ENCODE results near the gene RPL29.
"Not testable (repeated sequence)": the region's sequence is repeated elsewhere in the genome, so short reads cannot be mapped to it uniquely, and the experiment has no call there.

Gene RPL29

GRCh38 chr3:52004906-52005395 is 9.3 kb upstream of the RPL29 start:
- DNase-seq = peak; percentile 30 to 67

- peak; percentile 85 to 89 for DNase-seq
Measured at GRCh38 chr3:52004163-52004787, 8.6 kb upstream of the RPL29 start.

GRCh38 chr3:52002748-52003147 is 7.1 kb upstream of the RPL29 start:
- no peak for DNase-seq

DNA sequence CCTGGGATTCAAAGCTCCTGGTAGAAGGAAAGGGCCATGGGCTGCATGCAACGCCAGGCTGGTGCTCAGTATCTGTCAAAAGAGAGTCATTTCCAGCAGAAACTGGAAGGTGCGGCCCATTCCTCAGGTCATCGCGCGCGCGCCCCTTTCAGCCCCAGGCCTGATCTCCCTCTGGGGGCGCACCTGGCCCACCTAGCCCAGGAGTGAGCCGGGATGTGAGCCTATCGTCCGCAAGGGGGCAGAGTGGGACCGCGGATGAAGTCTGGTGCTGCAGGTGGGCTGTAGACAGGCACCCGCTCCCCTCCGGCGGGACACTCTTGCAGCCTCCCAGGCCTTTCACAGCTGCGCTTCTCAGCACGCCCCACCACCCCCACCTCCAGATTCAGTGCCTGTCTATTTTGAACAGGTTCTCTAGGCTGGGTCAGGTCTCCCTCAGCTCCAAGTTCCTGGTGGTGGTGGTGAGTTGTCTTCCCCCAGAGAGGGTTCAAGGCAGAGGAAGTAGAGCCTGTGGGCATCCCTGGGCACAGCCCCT is 5.8 kb upstream of the RPL29 start:
- DNase-seq = peak; percentile 68 to 83

DNA sequence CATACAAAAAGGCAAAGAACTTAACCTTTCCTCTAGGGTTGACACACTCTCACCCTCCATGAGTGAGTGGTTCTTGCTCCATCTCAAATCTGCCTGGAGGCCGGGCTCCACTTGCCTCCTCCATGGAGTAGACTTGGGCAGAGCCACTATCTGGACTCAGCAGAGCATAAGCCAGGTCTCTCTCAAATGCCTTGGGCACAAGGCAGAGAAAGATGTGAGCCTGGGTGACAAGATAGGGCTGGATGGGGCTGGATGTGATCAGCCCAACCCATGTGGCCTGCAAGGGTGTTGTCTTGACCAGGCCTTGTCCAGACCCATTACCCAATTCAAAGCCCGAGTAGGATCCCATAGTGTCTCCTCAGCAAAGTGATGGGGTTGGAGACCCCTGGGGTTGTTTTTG is 4.2 kb upstream of the RPL29 start:
- no peak for DNase-seq

- no peak for DNase-seq
Measured at GRCh38 chr3:51998774-51999173, 3.1 kb upstream of the RPL29 start.

- no peak for DNase-seq
Measured at GRCh38 chr3:51997935-51998596, 2.4 kb upstream of the RPL29 start.

DNA sequence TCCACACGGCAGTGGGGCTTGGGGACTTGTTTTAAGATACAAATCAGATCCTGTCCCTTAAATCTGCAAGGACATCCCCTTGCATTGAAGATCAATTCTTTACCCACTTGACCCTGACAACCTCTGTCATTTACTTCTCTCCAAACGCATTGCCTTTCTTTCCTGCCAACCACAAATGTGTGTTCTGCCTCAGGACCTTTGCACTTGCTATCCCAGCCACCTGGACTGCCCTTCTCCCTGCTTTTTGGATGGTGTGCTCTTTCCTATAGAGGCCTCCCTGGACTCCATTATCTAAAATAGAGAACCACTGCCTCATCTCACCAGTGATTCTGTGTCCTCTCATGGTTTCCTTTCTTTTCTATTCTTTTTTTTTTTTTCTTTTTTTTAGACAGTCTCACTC is 1.5 kb upstream of the RPL29 start:
- no peak for DNase-seq

DNA sequence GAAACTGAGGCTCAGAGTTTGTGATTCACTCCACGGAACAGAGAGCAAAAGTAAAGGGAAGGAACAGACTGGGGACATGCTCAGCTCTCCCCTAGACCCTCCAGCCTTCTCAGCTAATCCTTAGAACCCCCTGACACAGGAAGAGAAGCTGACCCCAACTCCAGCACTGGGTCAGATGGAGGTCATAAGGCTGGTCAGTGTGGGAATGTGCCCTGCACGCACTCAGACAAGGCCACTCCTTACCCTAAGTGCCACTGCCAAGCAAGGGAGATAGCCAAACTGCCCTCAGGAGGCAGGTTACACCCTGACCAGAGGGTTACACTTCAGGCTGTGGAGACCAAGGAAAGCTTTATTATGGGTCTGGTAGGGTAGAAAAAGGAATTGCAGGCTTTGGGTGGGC is 1.2 kb downstream of the RPL29 start:
- DNase-seq = no peak

GRCh38 chr3:51993657-51994056 is 2.0 kb downstream of the RPL29 start:
- DNase-seq = not testable (repeated sequence)

- DNase-seq = no peak
Measured at GRCh38 chr3:51992017-51992682, 3.5 kb downstream of the RPL29 start.

- DNase-seq = not testable (repeated sequence)
Measured at GRCh38 chr3:51990501-51990971, 5.2 kb downstream of the RPL29 start.

- DNase-seq = no peak
Measured at GRCh38 chr3:51988286-51989146, 7.2 kb downstream of the RPL29 start.

DNA sequence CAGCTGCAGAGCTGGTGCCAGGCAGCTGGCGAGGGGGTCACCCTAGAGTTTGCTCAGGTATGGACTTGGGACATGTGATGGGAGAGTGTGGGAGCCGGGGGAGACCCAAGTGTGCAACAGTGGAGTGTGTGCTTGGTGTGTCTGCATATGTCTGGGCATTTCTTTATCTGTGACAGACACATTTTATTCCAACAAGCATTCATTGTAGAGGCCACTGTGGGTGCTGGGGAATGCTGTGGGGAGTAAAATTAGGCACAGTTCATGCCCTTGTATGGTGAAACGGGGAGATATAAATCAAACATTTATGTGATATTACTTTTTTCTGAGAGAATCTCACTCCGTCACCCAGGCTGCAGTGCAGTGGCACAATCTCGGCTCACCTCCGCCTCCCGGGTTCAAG is 8.1 kb downstream of the RPL29 start:
- no peak for DNase-seq

- DNase-seq = no peak
Measured at GRCh38 chr3:51986010-51986947, 9.4 kb downstream of the RPL29 start.

GRCh38 chr3:51985063-51985462 is 10.6 kb downstream of the RPL29 start:
- DNase-seq = no peak

DNA sequence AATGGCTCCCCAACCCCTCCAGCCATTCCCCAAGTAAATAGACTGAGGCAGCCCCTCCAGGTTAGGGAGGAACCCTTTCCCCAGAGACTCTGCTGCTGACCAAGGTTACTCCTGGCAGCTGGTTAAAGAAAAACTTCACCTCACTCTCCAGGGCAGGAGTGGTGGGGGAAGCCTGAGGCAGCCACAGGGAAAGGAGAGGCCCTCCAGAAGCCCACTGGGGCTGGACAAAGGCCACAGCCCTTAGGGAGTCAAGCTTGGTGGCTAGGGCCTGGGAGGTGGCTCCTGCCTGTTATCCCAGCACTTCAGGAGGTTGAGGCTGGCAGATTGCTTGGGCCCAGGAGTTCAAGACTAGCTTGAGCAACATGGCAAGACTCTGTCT is 11.4 kb downstream of the RPL29 start:
- no peak for DNase-seq

DNA sequence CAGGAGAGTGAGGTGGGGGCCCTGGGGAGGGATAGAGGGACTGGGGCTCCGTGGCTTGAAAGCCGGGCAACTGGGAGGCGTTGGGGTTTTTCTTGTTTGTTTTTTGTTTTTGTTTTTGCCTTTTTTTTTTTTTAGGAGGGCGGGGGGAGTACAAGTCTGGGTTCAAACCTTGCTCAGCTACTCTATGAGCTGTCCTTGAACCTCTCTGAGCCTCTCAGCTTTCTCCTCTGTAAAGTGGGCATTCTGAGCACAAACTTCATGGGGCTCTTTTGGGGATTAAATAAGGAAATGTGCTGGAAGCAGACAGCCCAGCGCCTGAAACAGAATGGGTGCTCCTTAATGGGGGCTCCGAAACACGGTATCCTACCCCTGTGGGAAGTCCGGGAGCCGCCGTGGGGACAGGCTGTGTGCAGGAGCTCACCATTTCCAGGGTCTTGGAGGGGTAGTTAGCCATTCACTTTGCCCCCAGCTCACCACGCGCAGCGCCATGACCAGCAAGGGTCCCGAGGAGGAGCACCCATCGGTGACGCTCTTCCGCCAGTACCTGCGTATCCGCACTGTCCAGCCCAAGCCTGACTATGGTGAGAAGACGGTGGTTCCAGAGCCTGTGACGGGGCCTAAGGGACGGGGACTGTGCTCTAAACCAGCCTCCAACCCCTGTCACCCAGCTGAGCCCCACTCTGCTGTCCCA is 12.0 kb downstream of the RPL29 start:
- no peak for DNase-seq

DNA sequence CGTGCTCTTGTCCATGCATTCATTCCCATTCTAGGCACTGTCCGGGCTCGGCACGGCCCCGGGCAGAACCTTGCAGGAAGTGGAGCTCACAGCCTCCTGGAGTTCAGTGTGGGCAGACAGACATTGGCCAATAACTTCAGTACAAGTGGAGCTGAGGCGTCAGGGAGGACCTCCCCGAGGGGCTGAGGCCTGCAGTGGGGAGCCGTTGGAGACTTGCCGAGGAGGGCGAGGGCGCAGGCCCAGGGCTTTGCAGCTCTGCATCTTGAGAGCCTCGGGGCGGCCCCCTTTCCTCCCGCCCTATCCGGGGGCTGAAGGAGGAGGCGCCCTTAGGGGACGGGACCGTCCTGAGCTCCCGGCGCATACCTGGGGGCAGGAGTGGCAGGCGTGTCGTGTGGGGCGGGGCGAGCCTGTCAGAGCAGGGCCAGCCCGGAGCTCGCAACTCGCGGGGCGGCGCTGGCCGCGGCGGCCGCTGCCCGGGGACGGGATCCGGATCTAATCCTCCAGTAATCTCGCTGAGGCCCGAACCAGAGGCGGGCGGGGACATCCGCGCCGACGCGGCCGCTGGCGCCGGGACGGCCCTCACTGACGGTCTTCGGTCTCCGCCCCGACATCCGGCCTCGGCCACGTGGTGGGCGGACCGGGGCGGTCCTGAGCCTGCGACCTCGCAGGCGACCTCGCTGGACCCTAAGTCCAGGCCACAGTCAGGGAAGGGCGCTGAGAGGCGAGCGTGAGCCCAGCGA is 12.7 kb downstream of the RPL29 start, which contains the start of gene ACY1:
TSS of gene ACY1 (plus strand) at position 698 of the 740 bp plus-strand sequence. CDS start 530 bp downstream, outside the sequence.
- DNase-seq = peak; percentile 58 to 74

- DNase-seq = peak; percentile 43 to 71
Measured at GRCh38 chr3:51982352-51982837, 13.3 kb downstream of the RPL29 start.
